NCI-H226 (cell line): ENCODE measurements around the gene NME4.
"Not testable (repeated sequence)": the region's sequence is repeated elsewhere in the genome, so short reads cannot be mapped to it uniquely, and the experiment has no call there.

Experiments used
- DNase-seq: peaks from one replicate; pipeline ENCODE4 v3.0.0-alpha.2; 2015

NME4 gene

GRCh38 chr16:378113-378820 lies 18.7 kb upstream of the NME4 start:
- DNase-seq: not testable (repeated sequence)

- no peak for DNase-seq
Observed at GRCh38 chr16:378821-379182, 18.2 kb upstream of the NME4 start.

- DNase-seq: no peak
Observed at GRCh38 chr16:379183-379960, 17.6 kb upstream of the NME4 start.

GRCh38 chr16:379961-380761 lies 16.8 kb upstream of the NME4 start:
- no peak for DNase-seq

GRCh38 chr16:380762-381011 lies 16.3 kb upstream of the NME4 start:
- DNase-seq: no peak

GRCh38 chr16:381012-381788 lies 15.8 kb upstream of the NME4 start:
- DNase-seq: no peak

- peak; percentile 35 for DNase-seq
Observed at GRCh38 chr16:381789-382717, 14.9 kb upstream of the NME4 start, which contains the start of gene PGAP6. Gene PGAP6 (minus strand): TSS chr16:381978. CDS start chr16:381821, 157 bp downstream.

GRCh38 chr16:383326-384051 lies 13.5 kb upstream of the NME4 start:
- no peak for DNase-seq

- DNase-seq: no peak
Observed at GRCh38 chr16:386641-387156, 10.3 kb upstream of the NME4 start.

GRCh38 chr16:387761-388666 lies 9.0 kb upstream of the NME4 start:
- DNase-seq: not testable (repeated sequence)

GRCh38 chr16:389352-389751 lies 7.6 kb upstream of the NME4 start:
- DNase-seq: no peak

GRCh38 chr16:391885-392335 lies 5.1 kb upstream of the NME4 start:
- DNase-seq: peak; percentile 47

GRCh38 chr16:392450-393030 lies 4.5 kb upstream of the NME4 start:
- DNase-seq: no peak

GRCh38 chr16:396199-396598 lies 800 bp upstream of the NME4 start:
- no peak for DNase-seq

- DNase-seq: no peak
Observed at GRCh38 chr16:396605-397004, 394 bp upstream of the NME4 start.

GRCh38 chr16:397736-398332 lies 835 bp downstream of the NME4 start:
- DNase-seq: no peak

GRCh38 chr16:398561-399339 lies 1.8 kb downstream of the NME4 start:
- no peak for DNase-seq
